Liver (tissue), 9 donors: ENCODE results near the gene NTN1. TPM values are rescaled to one million over a fixed set of nuclear protein-coding genes. Genes with fewer than 3 reads are reported as not detected.

Source experiments
- DNase-seq: peaks from one replicate; pipeline ENCODE4 v3.0.0-alpha.2; 2017; ENCODE audit warnings: low spot score
- H3K27ac ChIP-seq, 2 donors: one replicate each; pipeline ENCODE4 v1.7.0; 2013; ENCODE audit warnings: inconsistent platforms in 2 of 2, low read length in 2 of 2, control low read depth in 1 of 2, low read depth in 1 of 2, mild to moderate bottlenecking in 1 of 2
- H3K27me3 ChIP-seq, 4 donors: one replicate each; pipeline versions ENCODE4 v1.6.1 to v1.7.0; 2013; ENCODE audit warnings: low read length in 3 of 4, inconsistent platforms in 1 of 4, mild to moderate bottlenecking in 1 of 4, moderate library complexity in 1 of 4; ENCODE audit not compliant: control insufficient read depth in 4 of 4, insufficient read depth in 4 of 4
- H3K36me3 ChIP-seq, 4 donors: one replicate each; pipeline versions ENCODE4 v1.6.1 to v1.7.0; 2013; ENCODE audit warnings: low read length in 3 of 4, mild to moderate bottlenecking in 3 of 4, low read depth in 1 of 4, moderate library complexity in 1 of 4; ENCODE audit not compliant: control insufficient read depth in 4 of 4, insufficient read depth in 3 of 4
- H3K4me1 ChIP-seq, 4 donors: one replicate each; pipeline versions ENCODE4 v1.6.1 to v1.7.0; 2013; ENCODE audit warnings: low read length in 3 of 4, mild to moderate bottlenecking in 3 of 4, moderate library complexity in 1 of 4; ENCODE audit not compliant: control insufficient read depth in 4 of 4, insufficient read depth in 4 of 4
- H3K4me3 ChIP-seq, 3 donors: one replicate each; pipeline versions ENCODE4 v1.6.1 to v1.7.0; 2013; ENCODE audit warnings: low read length in 3 of 3, control low read depth in 1 of 3, low read depth in 1 of 3, mild to moderate bottlenecking in 1 of 3
- H3K9ac ChIP-seq, 2 donors: one replicate each; pipeline ENCODE4 v1.7.0; 2013; ENCODE audit warnings: low read length in 2 of 2, mild to moderate bottlenecking in 2 of 2, moderate library complexity in 2 of 2, control low read depth in 1 of 2, low read depth in 1 of 2
- H3K9me3 ChIP-seq, 4 donors: one replicate each; pipeline versions ENCODE4 v1.6.1 to v1.7.0; 2013; ENCODE audit warnings: low read length in 3 of 4; ENCODE audit not compliant: control insufficient read depth in 4 of 4
- ATF3 ChIP-seq: IDR thresholded peaks from 2 replicates; pipeline ENCODE4 v1.6.1; 2016; ENCODE audit warnings: antibody characterized with exemption
- CTCF ChIP-seq: fragments of 150-350 bp; IDR thresholded peaks from 2 replicates; pipeline ENCODE4 v1.5.1; 2017; ENCODE audit warnings: improper control_type of control experiment, low read depth, low read length; ENCODE audit not compliant: missing input control
- FOXA1 ChIP-seq: IDR thresholded peaks from 2 replicates; pipeline ENCODE4 v1.6.1; 2016; ENCODE audit warnings: antibody characterized with exemption
- GABPA ChIP-seq, 2 donors: IDR thresholded peaks in 1 of 2; conservative IDR thresholded peaks in 1 of 2; 2 replicates each; pipeline ENCODE4 v1.6.1; 2016; ENCODE audit warnings: antibody characterized with exemption in 2 of 2, mild to moderate bottlenecking in 1 of 2, moderate library complexity in 1 of 2
- HNF4A ChIP-seq, 2 donors: conservative IDR thresholded peaks; 2 replicates each; pipeline ENCODE4 v1.6.1; 2016; ENCODE audit warnings: antibody characterized with exemption in 2 of 2, mild to moderate bottlenecking in 2 of 2
- HNF4G ChIP-seq: IDR thresholded peaks from 2 replicates; pipeline ENCODE4 v1.6.1; 2016; ENCODE audit warnings: antibody characterized with exemption
- JUND ChIP-seq, 2 donors: IDR thresholded peaks; 2 replicates each; pipeline ENCODE4 v1.6.1; 2016; ENCODE audit warnings: antibody characterized with exemption in 2 of 2
- MAX ChIP-seq: IDR thresholded peaks from 2 replicates; pipeline ENCODE4 v1.6.1; 2016; ENCODE audit warnings: antibody characterized with exemption
- NR2F2 ChIP-seq: IDR thresholded peaks from 2 replicates; pipeline ENCODE4 v1.6.1; 2016; ENCODE audit warnings: antibody characterized with exemption
- RAD21 ChIP-seq, 2 donors: IDR thresholded peaks; 2 replicates each; pipeline ENCODE4 v1.6.1; 2016; ENCODE audit warnings: antibody characterized with exemption in 2 of 2, mild to moderate bottlenecking in 2 of 2
- REST ChIP-seq: IDR thresholded peaks from 2 replicates; pipeline ENCODE4 v1.6.1; 2016; ENCODE audit warnings: antibody characterized with exemption, mild to moderate bottlenecking
- RXRA ChIP-seq, 2 donors: IDR thresholded peaks; 2 replicates each; pipeline ENCODE4 v1.6.1; 2017 to 2018; ENCODE audit warnings: antibody characterized with exemption in 2 of 2, mild to moderate bottlenecking in 1 of 2
- SP1 ChIP-seq: IDR thresholded peaks from 2 replicates; pipeline ENCODE4 v1.6.1; 2018; ENCODE audit warnings: antibody characterized with exemption, mild to moderate bottlenecking
- TAF1 ChIP-seq: conservative IDR thresholded peaks from 2 replicates; pipeline ENCODE4 v1.6.1; 2016; ENCODE audit warnings: antibody characterized with exemption, mild to moderate bottlenecking
- YY1 ChIP-seq: IDR thresholded peaks from 2 replicates; pipeline ENCODE4 v1.6.1; 2016; ENCODE audit warnings: antibody characterized with exemption, mild to moderate bottlenecking
- WGBS: extraction: QIAGEN DNeasy Blood & Tissue Kit; methylation state at CpG from one replicate; pipeline ENCODE4 v1.1.7; 2013; 5-methylcytosine and 5-hydroxymethylcytosine counted together
- polyA plus RNA-seq, 2 donors: library from polyadenylated mRNA; stranded (reverse) in 1 of 2; unstranded in 1 of 2; fragments of 200-250 nt in 1 of 2; fragments of >200 nt in 1 of 2; fragmentation: Nextera tagmentation in 1 of 2; extraction: Ambion mirVana in 1 of 2; gene quantifications; one replicate each; pipeline versions ENCODE4 v1.2.1 to v1.2.3, GENCODE V29; 2013 to 2015
- total RNA-seq, 2 donors: library from RNA; depleted of rRNA; stranded (reverse); fragments of >200 nt; gene quantifications; one replicate each; pipeline ENCODE4 v1.2.3, GENCODE V29; 2014
- TF ChIP-seq, protein P1 (sequence below): IDR thresholded peaks from 2 replicates; pipeline ENCODE4 v1.6.1; 2016; ENCODE audit warnings: antibody characterized with exemption
- donor health status: healthy.
- donor health status: healthy.
- donor health status: healthy.
- donor health status: healthy.
- donor health status: healthy.

Gene NTN1
- total and polyA plus RNA-seq, 4 donors: 0.14 to 8.7 (median 4.3) TPM

GRCh38 chr17:9255833-9256232 lies 234.5 kb downstream of the NTN1 start:
- no peak overlapping the region for H3K4me3 ChIP-seq
- no peak overlapping the region for H3K9ac ChIP-seq
- DNase-seq: no peak
- no peaks in the 10 kb centered on the region for H3K27me3 ChIP-seq
- no peak for TF ChIP-seq JUND (IDR thresholded peaks at IDR 0.05)
- no peak for TF ChIP-seq RXRA (IDR thresholded peaks at IDR 0.05)
- no peak for TF ChIP-seq NR2F2
- TF ChIP-seq MAX: no peak
- TF ChIP-seq ATF3: no peak
- TF ChIP-seq, protein P1, sequence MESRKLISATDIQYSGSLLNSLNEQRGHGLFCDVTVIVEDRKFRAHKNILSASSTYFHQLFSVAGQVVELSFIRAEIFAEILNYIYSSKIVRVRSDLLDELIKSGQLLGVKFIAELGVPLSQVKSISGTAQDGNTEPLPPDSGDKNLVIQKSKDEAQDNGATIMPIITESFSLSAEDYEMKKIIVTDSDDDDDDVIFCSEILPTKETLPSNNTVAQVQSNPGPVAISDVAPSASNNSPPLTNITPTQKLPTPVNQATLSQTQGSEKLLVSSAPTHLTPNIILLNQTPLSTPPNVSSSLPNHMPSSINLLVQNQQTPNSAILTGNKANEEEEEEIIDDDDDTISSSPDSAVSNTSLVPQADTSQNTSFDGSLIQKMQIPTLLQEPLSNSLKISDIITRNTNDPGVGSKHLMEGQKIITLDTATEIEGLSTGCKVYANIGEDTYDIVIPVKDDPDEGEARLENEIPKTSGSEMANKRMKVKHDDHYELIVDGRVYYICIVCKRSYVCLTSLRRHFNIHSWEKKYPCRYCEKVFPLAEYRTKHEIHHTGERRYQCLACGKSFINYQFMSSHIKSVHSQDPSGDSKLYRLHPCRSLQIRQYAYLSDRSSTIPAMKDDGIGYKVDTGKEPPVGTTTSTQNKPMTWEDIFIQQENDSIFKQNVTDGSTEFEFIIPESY: no peak
- TF ChIP-seq RAD21 (IDR thresholded peaks at IDR 0.05): no peak
- no peak for TF ChIP-seq HNF4A (conservative IDR thresholded peaks at IDR 0.05)
- no peak for TF ChIP-seq CTCF
- no peak for TF ChIP-seq YY1
- no peak for TF ChIP-seq REST
- TF ChIP-seq GABPA (IDR thresholded peaks at IDR 0.05 in 1 of 2, conservative IDR thresholded peaks at IDR 0.05 in 1 of 2): no peak
- TF ChIP-seq SP1: no peak
- TF ChIP-seq TAF1: no peak
- no peak for TF ChIP-seq FOXA1
- H3K4me1 ChIP-seq: peaks cover 0 to 13% (median 6%) of the 10 kb centered on the region in 4 donors
- no peaks in the 10 kb centered on the region for H3K36me3 ChIP-seq
- no peaks in the 10 kb centered on the region for H3K9me3 ChIP-seq
- no peak overlapping the region for H3K27ac ChIP-seq
- 86% methylated on average over 6 of the region's 6 CpGs for WGBS

DNA sequence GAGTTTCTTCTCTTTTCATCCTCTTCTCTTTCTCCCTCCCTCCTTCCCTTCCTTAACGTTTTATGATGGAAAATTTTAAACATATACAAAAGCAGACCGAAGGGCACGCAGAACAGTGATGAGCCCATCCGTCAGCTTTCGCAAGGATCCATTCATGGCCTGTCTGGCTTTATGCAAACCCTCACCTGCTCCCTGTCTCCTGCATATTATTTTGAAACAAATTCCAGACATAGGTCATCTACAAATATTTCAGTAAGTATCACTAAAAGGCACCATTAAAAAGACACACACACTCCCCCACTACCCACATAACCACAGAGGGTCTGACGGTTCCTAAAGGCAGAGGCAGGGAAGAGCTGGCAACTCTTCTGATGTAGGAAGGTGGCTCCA lies 235.0 kb downstream of the NTN1 start:
- H3K4me3 ChIP-seq: no peak overlapping the region
- 91% methylated on average over 6 of the region's 6 CpGs for WGBS

More for the DNA sequence above, 235.0 kb downstream of the NTN1 start:
- no peaks in the 10 kb centered on the region for H3K9me3 ChIP-seq
- H3K27me3 ChIP-seq: no peaks in the 10 kb centered on the region
- H3K4me1 ChIP-seq: peaks cover 0 to 13% (median 6%) of the 10 kb centered on the region in 4 donors
- no peaks in the 10 kb centered on the region for H3K36me3 ChIP-seq
- H3K27ac ChIP-seq: no peak overlapping the region
- TF ChIP-seq JUND (IDR thresholded peaks at IDR 0.05) (no peak), RXRA (IDR thresholded peaks at IDR 0.05) (no peak), HNF4G (no peak)
- TF ChIP-seq, protein P1: no peak
- no peak overlapping the region for H3K9ac ChIP-seq
- no peak for DNase-seq
